GM18499 (cell line): ENCODE measurements around the gene TMEM80.

Source experiments
- ATAC-seq: cut with Tn5 transposase; IDR thresholded peaks from one replicate; pipeline ENCODE4 v1.9.1; 2021; ENCODE audit warnings: moderate number of reproducible peaks; ENCODE audit not compliant: insufficient read depth, unreplicated experiment

The TMEM80 gene

GRCh38 chr11:698493-699115, 3.0 kb downstream of the TMEM80 start:
- no peak for ATAC-seq

GRCh38 chr11:699116-699508, 3.5 kb downstream of the TMEM80 start:
- no peak for ATAC-seq

DNA sequence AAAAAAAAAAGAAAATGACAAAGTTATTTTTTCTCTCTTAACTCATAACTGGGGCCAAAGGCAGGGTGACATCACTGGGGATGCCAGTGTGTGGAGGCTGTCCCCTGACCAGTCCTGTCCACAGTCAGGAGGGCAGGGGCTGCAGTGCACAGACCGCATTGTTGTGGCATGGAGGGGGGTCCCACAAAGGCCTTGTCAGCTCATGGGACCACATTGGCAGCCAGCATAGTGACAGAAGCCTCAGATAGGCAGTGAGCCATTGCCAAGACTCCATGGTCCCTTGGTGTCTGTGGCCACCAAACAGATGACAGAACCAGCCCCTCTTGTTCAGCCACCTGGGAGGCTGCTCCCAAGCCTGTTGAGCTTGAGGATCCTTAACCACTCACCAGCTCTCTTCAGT, 4.1 kb downstream of the TMEM80 start:
- ATAC-seq: no peak

DNA sequence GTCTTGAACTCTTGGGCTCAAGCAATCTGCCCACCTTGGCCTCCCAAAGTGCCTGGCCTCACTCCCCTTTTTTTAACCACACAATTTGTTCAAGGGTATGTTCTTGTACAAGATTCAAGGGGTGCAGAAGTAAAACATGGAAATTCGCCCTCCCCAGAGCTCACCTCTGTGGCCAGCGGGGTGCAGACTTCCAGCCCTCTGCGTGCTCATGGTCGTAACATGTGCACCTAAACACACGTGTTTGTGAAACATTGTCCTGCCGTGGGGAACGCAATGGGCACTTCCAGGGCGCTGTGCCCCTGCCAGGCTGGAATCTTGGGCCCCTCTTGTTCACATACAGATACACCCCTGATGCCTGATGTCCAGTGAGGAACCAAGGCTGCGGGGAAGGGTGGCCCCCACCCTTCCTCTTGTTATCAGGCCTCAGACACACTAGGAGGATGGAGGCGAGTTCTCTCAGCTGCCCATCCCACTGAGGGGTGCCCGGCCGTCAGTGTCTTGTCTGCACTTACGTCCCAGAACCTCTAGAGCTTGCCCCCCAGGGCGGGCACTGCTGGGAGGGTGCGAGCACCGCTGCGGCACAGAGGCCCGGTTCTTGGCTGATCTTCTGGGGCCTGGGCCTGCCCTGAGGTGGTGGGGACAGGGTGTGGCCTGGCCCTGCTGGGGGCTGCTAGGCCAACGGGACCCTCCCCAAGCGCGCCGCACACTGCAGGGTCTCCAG, 6.3 kb downstream of the TMEM80 start:
- ATAC-seq: no peak

GRCh38 chr11:702462-703461, 7.1 kb downstream of the TMEM80 start:
- no peak for ATAC-seq

DNA sequence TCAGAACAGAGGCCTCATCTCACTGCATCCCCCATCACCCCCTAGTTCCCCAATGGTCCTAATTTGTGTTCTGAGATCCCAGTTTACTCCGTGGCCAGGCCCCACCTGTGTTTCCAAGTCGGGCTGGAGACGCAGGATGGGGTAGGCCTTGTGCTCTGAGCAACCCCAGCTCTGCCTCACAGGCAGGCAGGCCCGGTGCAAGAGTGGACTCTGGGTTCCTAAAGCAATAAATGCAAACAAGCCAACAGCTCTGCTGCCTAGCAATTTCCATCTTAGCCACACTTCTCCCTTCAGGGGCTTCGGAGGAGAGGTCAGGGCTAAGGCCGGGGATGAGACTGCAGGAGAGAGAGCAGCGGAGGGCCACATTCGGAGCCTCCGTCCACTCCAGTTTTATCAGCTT, 7.9 kb downstream of the TMEM80 start:
- ATAC-seq: no peak

DNA sequence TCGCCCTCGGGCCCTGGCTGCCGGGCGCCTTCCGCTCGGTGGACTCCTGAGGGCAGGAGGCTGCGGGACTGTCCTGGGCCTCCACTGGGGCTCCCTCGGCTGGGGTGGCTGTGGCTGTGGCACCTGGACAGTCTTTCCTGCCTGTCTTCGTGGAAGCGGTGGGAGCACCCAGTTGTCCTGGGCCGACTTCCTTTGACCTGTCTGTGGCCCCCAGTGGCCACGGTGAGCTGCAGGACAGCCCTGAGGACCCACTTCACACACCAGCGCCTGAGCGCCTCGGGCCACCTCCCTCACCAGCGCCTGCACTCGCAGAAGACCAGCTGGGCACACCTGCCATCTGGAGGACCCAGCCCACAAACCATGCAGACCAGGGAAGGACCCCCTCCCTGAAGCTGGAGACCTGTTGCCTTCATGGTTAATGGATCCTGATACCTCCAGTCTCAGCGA, 8.6 kb downstream of the TMEM80 start:
- no peak for ATAC-seq

GRCh38 chr11:704781-705645, 9.4 kb downstream of the TMEM80 start:
- ATAC-seq: no peak

GRCh38 chr11:705646-706438, 10.2 kb downstream of the TMEM80 start, which contains the start of gene EPS8L2:
Gene EPS8L2 (plus strand): TSS chr11:706231. CDS start chr11:709408, 3,177 bp downstream.
- no peak for ATAC-seq

GRCh38 chr11:706439-706956, 10.9 kb downstream of the TMEM80 start:
- no peak for ATAC-seq

DNA sequence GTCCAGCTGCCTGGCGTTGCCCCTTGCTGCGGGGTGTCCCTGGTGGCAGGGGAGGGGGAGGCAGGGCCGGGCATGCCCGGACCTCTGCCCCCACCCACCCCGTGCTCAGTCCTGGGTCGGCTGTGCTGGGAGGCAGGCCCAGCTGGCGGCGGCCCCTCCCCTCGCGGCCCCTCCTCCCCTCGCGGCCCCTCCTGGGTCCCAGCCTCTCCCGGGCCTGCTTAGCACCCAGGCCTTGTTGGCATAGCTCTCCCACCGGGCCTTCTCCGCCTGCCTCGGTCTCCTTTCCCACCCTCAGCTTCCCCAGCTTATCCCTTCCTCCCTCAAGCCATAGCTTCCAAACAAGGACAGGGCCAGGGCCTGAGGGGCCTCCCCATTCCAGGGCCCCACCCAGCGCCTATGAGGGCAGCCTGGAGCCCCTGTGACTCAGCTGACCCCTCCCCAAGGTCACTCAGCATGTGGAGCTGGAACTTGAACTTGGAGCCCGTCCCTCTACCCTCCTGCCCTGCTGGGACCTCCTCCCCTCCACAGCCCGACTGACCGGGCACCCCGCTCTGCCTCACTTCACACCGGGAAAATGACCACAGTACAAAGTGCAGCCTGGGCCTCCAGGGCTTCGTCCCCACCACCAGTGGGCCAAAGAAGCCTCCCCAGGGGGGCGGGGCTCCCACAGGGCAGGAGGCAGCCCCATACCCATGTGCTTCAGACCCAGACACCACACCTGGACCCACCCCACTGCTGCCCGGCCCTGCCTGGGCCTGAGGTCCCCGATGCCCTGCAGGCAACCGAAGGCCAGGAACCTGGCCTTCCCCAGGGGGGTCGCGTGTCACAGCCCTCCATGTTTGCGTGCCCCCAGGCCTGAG, 11.6 kb downstream of the TMEM80 start:
- ATAC-seq: no peak

GRCh38 chr11:707817-708420, 12.3 kb downstream of the TMEM80 start:
- ATAC-seq: no peak

DNA sequence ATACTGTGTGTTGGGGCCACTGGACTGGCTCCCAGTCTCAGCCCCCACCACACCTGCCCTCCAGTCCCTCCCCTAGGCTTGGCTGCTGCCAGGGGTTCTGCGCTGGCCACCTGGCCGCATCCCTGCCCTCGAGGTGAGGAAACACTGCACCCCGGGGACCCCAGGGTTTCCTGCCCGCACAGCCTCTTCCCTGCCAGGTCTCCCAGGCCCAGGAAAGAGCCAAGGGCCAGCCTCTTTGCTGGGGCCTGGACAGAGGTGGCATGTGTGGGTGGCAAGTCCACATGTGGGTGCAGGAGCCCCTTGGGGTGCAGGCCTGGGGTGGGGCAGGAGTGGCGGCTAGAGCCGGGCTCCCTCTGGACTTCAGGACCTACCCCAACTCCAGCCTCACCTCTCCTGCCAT, 12.9 kb downstream of the TMEM80 start:
- ATAC-seq: no peak

- ATAC-seq: no peak
Measured at GRCh38 chr11:709109-709997, 13.7 kb downstream of the TMEM80 start.

DNA sequence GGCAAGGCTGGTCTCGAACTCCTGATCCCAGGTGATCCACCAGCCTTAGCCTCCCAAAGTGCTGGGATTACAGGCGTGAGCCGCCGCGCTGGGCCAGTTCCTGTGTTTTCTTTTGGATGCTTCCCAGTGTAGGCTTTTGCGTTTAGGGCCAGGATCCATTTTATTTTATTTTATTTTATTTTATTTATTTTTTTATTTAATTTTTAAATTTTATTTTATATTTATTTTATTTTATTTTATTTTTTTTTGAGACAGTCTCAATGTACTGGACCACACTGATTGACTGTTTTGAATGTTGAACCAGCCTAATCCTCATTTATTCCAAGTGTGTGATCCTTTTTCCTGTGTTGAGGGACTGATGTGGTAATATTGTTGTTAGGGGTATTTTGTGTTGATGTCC, 18.8 kb downstream of the TMEM80 start:
- no peak for ATAC-seq

- no peak for ATAC-seq
Measured at GRCh38 chr11:719214-720016, 23.8 kb downstream of the TMEM80 start.
